H1 (cell line): Measurements from ENCODE around the gene SHROOM3. TPM values are rescaled to one million over a fixed set of nuclear protein-coding genes. Genes with fewer than 3 reads are reported as not detected.

Experiments used
- BCL11A ChIP-seq, 2 experiments: IDR thresholded peaks; one replicate each; pipeline ENCODE4 v1.6.1; 2011; ENCODE audit warnings: low read depth in 2 of 2, low read length in 2 of 2, mild to moderate bottlenecking in 2 of 2
- EGR1 ChIP-seq: IDR thresholded peaks from 2 replicates; pipeline ENCODE4 v1.6.1; 2011; ENCODE audit warnings: low read depth, low read length, borderline replicate concordance
- EP300 ChIP-seq, 2 experiments: IDR thresholded peaks; 1 replicate in 1 of 2; 2 replicates in 1 of 2; pipeline ENCODE4 v1.6.1; 2011 to 2012; ENCODE audit warnings: low read depth in 2 of 2, low read length in 2 of 2, mild to moderate bottlenecking in 2 of 2, borderline replicate concordance in 1 of 2, inconsistent platforms in 1 of 2, moderate library complexity in 1 of 2
- RXRA ChIP-seq: IDR thresholded peaks from 2 replicates; pipeline ENCODE4 v1.6.1; 2011; ENCODE audit warnings: low read depth, mild to moderate bottlenecking, low read length, moderate library complexity; ENCODE audit not compliant: insufficient read depth
- SIN3A ChIP-seq, 2 experiments: IDR thresholded peaks in 1 of 2; conservative IDR thresholded peaks in 1 of 2; 2 replicates each; pipeline ENCODE4 v1.6.1; 2011 to 2012; ENCODE audit warnings: low read length in 2 of 2, improper control_type of control experiment in 1 of 2, low read depth in 1 of 2, mild to moderate bottlenecking in 1 of 2
- polyA plus RNA-seq, 7 experiments: library from polyadenylated mRNA; depleted of rRNA in 3 of 7; stranded (reverse) in 5 of 7; unstranded in 2 of 7; fragments of >200 nt in 5 of 7; fragments of 200-250 nt in 2 of 7; gene quantifications; 1 replicate in 5 of 7; 2 replicates in 1 of 7; 4 replicates in 1 of 7; pipeline versions ENCODE4 v1.2.1 to v1.2.3, GENCODE V29; 2011 to 2013; ENCODE audit warnings: missing spikeins in 2 of 7, mixed read lengths in 2 of 7
- total RNA-seq: library from RNA; stranded (reverse); fragmentation: NEBNext Ultra II Directional; extraction: Animal tissue kit (Norgen Biotek cat#: 25700); gene quantifications from 2 replicates; pipeline ENCODE4 v1.2.1, GENCODE V29; 2021

Gene SHROOM3
- total and polyA plus RNA-seq, 2 of the 8 experiments (the other 6 are each of a cell fraction or from before 2014, with no cell fraction given), result 15.8 to 34.0 TPM

GRCh38 chr4:76737180-76737579 lies 302.2 kb downstream of the SHROOM3 start (continued):
- TF ChIP-seq SIN3A (conservative IDR thresholded peaks at IDR 0.05 in 1 of 2, IDR thresholded peaks at IDR 0.05 in 1 of 2; ENCODE audit: low read depth in 1 of 2, low read length in 2 of 2) (no peak), RXRA (no peak), BCL11A (IDR thresholded peaks at IDR 0.05; ENCODE audit: low read depth in 2 of 2, low read length in 2 of 2) (no peak), EP300 (IDR thresholded peaks at IDR 0.05; ENCODE audit: borderline replicate concordance in 1 of 2, low read depth in 2 of 2, low read length in 2 of 2) (no peak), EGR1 (no peak)
